Measurements from ENCODE around the gene SRGAP3.

SRGAP3 gene

DNA sequence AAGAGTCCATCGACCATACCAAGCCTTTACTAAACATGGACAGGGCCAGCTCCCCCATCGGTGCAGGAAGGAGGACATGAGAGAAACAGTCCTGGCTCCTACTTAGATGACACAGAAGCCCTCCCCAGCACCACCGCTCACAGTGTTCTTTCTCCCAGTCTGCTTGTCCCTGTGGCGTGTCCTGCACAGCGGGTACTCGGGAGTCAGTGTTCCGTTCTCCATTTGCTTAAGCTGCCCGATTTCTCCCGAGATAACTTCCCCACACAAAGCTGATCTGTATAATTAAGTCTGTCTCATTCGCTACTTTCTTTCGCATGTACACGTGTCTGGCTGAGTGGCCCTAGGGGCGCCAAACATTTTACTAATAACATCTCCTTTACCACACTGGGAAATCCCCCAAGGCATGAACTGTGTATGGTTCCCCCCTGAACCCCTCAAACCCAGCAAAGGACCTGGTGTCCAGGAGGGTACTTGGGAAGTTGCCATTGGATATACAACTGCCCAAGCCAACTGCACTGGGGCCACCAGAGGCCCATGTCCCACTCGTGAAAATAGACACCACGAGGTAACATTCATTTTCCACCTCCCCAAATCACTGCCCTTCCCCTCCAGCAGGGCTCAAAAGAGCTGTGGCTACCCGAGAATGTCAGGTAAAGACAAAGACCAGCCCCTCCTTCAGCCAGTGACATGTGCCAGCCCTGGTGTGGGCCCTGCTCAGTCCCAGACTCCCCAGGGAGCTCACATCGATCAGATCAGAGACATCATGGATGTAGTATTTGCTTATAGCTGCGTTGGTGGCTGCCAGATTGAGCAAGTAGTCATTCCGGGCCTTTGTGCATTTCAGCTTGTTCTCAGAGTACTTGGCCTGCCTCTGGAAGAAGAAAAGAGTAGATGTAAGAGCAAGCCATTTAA lies 189.7 kb downstream of the SRGAP3 start:
- H3K9me3 Mint-ChIP-seq: peaks cover 7% of the 10 kb centered on the region in 2 donors
- no peaks in the 10 kb centered on the region for H3K4me1 Mint-ChIP-seq
- no peaks in the 10 kb centered on the region for H3K27me3 Mint-ChIP-seq
- ATAC-seq (no peak), DNase-seq (no peak)
- no peak overlapping the region for H3K4me3 Mint-ChIP-seq
- H3K27ac Mint-ChIP-seq: peak overlapping the region in 1 of 2 donors; percentile 55

DNA sequence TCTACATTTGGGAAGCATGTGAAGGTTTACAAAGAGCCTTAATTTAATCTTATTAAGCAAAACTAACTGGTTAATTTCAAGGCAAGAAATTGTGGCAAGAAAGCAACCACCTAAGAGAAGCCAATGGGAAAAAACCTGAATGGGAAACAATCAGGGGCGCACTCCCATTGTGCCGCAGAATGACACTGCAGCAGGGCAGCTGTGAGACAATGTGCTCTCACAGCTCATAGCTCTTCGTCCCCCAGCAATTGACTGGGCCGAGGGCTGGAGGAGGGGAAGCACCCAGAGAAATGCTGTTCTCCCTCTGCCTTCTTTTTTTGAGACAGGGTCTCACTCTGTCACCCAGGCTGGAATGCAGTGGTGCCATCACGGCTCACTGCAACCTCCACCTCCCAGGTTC lies 192.9 kb downstream of the SRGAP3 start:
- H3K4me3 Mint-ChIP-seq: no peak overlapping the region
- H3K9me3 Mint-ChIP-seq: no peaks in the 10 kb centered on the region
- no peak for ATAC-seq
- no peak for DNase-seq
- no peaks in the 10 kb centered on the region for H3K27me3 Mint-ChIP-seq
- no peak overlapping the region for H3K27ac Mint-ChIP-seq
- H3K4me1 Mint-ChIP-seq: no peaks in the 10 kb centered on the region

DNA sequence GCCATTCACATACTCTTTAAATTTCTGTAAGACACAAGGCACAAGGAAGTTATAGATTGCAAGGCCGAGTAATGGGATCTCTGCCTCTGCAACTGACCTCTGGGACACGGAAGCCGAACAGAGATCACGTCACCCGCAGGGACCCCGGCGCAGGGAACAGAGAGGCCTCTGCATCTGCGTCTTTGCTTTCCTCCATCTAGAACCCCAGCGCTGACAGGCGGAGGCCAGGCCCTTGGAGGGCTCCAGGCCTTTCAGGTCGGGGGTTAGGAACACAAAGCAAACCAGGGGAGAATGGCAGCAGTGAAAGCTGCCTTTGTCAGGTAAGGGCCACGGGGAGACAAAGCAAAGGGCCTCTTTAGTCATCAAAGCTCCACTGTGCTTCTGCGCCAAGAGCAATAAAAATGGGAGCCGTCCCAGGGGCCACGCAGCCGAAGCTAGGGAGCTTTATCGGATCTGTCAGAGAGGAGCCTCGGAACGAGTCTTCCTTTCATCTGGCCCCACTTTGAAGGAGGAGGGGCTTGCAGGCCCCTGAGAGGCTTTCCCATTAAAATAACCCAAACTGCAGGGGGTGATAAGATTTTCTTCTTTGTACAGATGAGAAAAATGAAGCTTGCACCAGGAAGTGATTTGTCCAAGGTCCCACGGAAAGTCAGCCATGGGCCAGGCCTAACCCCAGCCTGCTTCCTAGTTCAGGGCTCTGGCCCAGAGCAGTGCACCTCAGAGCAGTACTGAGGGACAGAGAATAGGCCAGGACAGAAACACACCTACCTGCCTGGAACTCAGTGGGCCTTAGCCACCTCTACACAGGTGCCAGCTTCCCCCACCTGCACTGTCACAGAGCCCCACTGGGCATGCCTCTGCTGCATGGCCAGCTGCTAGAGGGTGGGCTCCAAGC lies 201.7 kb downstream of the SRGAP3 start:
- H3K9me3 Mint-ChIP-seq: no peaks in the 10 kb centered on the region
- no peak for DNase-seq
- no peak for ATAC-seq
- peak overlapping the region; percentile 7 to 89 for H3K27ac Mint-ChIP-seq
- H3K27me3 Mint-ChIP-seq: no peaks in the 10 kb centered on the region
- H3K4me3 Mint-ChIP-seq: no peak overlapping the region
- H3K4me1 Mint-ChIP-seq: no peaks in the 10 kb centered on the region

DNA sequence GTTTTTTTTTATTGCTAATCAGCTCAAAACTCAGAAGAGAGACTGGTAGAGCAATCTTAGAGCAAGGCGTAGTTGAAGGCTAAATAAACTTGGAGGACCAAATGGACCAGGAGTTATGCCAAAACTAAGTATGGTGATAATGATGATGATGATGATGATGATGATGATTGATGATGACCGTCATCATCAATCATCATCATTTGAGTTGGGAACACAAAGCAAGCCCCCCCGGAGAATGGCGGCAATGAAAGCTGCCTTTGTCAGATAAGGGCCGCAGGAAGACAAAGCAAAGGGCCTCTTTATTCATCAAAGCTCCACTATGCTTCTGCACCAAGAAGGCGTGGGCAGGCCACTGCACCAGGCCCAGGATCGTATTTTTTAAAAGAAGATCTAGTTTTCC lies 204.1 kb downstream of the SRGAP3 start:
- Mint-ChIP-seq H3K4me1 (no peaks in the 10 kb centered on the region), H3K4me3 (no peak overlapping the region), H3K27me3 (no peaks in the 10 kb centered on the region), H3K9me3 (no peaks in the 10 kb centered on the region), H3K27ac (no peak overlapping the region)
- DNase-seq (no peak), ATAC-seq (no peak)

DNA sequence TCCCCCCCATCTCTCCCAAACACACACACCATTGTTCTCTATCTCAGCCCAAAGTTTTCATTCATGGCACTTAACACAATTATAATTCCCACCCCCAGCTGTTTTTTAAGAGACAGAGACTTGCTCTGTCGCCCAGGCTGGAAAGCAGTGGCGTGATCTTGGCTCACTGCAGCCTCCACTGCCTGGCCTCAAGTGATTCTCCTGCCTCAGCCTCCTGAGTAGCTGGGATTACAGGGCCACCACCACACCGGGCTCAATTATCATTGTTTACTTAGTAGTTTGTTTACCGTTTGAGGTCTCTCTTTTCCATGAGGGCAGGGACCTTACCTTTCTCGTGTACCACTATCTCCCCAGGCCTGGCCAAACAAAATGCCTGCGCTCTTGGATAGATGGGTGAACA lies 206.4 kb downstream of the SRGAP3 start:
- Mint-ChIP-seq H3K4me3 (no peak overlapping the region), H3K27ac (peak overlapping the region in 1 of 2 donors; percentile 38), H3K4me1 (no peaks in the 10 kb centered on the region), H3K9me3 (no peaks in the 10 kb centered on the region), H3K27me3 (no peaks in the 10 kb centered on the region)
- DNase-seq (no peak), ATAC-seq (no peak)

DNA sequence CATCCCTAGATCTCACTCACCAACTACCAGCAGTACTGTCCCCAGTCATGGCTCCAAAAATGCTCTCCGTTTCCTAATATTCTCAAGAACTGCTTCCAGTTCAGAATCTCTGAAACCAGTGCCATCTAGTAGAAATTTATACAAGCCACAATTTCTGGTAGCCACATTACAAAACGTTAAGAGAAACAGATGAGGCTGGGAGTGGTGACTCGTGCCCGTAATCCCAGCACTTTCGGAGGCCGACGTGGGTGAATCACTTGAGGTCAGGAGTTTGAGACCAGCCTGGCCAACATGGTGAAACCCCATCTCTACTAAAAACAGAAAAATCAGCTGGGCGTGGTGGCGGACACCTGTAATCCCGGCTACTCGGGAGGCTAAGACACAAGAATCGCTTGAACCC lies 207.8 kb downstream of the SRGAP3 start:
- Mint-ChIP-seq H3K4me3 (no peak overlapping the region), H3K27me3 (no peaks in the 10 kb centered on the region), H3K4me1 (no peaks in the 10 kb centered on the region), H3K9me3 (no peaks in the 10 kb centered on the region), H3K27ac (no peak overlapping the region)
- ATAC-seq (no peak), DNase-seq (no peak)

DNA sequence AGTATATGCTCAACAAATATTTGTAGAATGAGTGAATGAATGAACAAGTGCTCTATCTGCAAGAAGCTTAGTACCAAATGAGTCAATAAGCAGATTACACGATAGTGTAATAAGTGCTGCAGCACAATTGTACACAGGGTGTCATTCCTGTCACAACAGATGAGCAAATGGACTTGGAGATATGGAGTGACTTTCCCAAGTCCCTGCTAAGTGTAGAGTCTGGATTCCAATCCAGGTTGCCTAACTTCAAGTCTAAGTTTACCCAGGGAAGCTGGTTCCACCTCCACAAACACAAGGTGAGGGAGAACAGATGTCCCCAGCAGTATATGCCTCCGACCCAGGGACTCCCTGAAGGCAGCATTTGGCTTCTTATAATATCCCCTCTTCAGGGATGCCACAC lies 208.4 kb downstream of the SRGAP3 start:
- H3K27me3 Mint-ChIP-seq: no peaks in the 10 kb centered on the region

DNA sequence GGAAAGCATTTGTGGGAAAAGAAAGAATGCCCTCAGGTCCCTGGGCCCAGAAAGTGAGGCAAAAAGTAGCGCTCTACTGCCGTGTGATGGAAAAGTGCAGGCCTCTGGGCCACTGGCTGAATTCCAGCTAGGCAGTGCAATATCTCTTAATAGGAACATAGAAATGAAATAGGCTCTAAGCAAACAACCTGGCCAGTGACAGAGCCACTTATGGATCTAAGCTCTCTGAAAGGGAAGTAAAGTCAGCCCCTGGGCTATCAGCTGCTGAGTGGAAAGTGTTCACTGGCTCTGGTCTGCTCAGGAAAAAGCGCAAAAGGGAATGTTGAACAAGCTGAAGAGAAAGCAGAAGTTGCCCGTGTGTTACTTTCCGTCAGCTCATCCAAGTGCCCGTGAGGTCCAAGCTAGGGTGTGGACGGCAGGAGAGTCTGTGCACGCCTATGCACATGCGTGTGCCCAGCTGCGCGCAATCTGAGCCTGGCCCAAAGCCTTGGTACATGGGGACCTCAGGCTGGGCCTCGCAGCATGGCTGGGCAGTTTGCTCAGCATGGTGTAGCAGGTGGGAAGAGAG lies 212.2 kb downstream of the SRGAP3 start:
- DNase-seq: no peak
- Mint-ChIP-seq H3K27ac (peak overlapping the region in 1 of 2 donors; percentile 27), H3K9me3 (no peaks in the 10 kb centered on the region)

More for the DNA sequence above, 208.4 kb downstream of the SRGAP3 start:
- Mint-ChIP-seq H3K4me3 (no peak overlapping the region), H3K9me3 (no peaks in the 10 kb centered on the region), H3K4me1 (no peaks in the 10 kb centered on the region), H3K27ac (no peak overlapping the region)
- DNase-seq (no peak), ATAC-seq (no peak)

DNA sequence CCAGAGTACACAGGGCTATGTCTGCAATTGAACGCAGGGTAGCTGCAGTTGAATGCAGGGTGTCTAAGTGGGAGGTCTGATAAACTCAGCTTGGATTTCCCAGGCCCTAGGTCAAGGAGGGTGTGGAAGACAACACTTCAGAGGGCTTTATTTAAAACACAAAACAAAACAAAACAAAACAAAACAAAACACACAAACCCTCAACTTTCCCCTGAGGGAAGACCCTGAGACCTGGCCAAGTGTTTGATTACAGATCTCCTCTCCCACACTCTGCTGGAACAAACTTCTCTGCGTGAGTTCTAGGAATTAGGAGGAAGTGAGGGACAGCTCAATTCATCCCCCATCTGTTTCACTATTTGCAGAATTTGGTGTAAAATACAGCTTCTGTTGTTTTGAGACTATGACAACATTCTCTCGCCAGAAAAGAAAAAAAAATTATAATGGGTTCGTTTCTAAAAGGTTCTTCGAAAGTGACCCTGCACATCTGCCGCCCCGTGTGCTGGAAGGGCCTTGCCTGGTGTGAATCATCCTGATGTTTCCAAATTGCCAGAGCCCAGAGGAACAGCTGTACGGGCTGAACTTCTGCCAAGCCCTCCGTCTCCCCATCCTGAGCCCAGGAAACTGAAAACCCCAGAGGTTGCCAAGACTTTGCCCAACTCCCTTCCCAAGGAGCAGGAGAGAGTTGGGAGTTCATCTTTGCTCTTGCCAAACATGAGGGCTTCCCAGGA lies 212.9 kb downstream of the SRGAP3 start:
- H3K4me3 Mint-ChIP-seq: no peak overlapping the region
- H3K4me1 Mint-ChIP-seq: no peaks in the 10 kb centered on the region
- DNase-seq (no peak), ATAC-seq (no peak)
- H3K27ac Mint-ChIP-seq: peak overlapping the region in 1 of 2 donors; percentile 27
- H3K9me3 Mint-ChIP-seq: no peaks in the 10 kb centered on the region
- H3K27me3 Mint-ChIP-seq: no peaks in the 10 kb centered on the region

More for the DNA sequence above, 212.2 kb downstream of the SRGAP3 start:
- H3K4me3 Mint-ChIP-seq: no peak overlapping the region
- H3K4me1 Mint-ChIP-seq: no peaks in the 10 kb centered on the region
- H3K27me3 Mint-ChIP-seq: no peaks in the 10 kb centered on the region
- no peak for ATAC-seq

DNA sequence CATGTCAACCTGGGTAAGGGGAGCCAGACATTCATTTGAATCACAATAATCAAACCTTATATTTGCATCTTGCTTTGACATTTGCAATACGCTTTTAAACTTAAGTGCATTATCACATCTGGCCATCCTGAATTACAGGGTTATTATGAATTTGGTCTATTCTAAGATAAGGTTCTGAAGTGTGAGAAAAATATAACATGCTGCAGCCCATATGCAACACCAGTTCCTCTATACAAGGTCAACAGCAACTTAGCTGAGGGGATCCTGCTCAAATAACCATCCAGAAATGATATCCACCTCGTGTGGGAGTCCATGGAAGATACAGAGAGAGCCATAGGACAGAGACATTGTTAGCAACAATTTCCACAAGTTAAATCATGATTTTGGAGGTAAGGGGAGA lies 213.5 kb downstream of the SRGAP3 start:
- no peak for DNase-seq
- no peaks in the 10 kb centered on the region for H3K4me1 Mint-ChIP-seq
- peak overlapping the region in 1 of 2 donors; percentile 74 for H3K27ac Mint-ChIP-seq
- H3K27me3 Mint-ChIP-seq: no peaks in the 10 kb centered on the region
- H3K9me3 Mint-ChIP-seq: no peaks in the 10 kb centered on the region
- no peak for ATAC-seq
- no peak overlapping the region for H3K4me3 Mint-ChIP-seq

DNA sequence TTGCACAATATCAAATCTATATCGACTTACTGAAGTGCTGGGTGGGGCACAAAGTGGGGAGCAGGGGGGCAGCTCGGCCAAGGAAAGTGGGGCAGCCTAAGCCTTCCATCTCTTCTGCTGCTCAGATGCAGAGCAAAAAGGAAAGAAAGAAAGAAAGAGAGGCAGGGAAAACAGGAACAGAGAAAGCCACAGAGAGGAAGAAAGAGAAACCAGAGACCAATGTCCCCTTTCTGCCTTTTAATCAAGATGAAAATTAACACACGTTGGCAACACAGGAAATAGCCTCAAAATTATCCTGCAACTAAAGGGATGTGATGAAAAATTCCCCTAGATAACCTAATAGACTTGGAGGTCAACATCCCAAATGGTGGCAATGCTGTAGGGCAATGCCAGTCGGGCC lies 214.0 kb downstream of the SRGAP3 start:
- ATAC-seq (no peak), DNase-seq (no peak)
- Mint-ChIP-seq H3K9me3 (no peaks in the 10 kb centered on the region), H3K4me3 (no peak overlapping the region), H3K27ac (peak overlapping the region in 1 of 2 donors; percentile 74), H3K4me1 (no peaks in the 10 kb centered on the region), H3K27me3 (no peaks in the 10 kb centered on the region)

DNA sequence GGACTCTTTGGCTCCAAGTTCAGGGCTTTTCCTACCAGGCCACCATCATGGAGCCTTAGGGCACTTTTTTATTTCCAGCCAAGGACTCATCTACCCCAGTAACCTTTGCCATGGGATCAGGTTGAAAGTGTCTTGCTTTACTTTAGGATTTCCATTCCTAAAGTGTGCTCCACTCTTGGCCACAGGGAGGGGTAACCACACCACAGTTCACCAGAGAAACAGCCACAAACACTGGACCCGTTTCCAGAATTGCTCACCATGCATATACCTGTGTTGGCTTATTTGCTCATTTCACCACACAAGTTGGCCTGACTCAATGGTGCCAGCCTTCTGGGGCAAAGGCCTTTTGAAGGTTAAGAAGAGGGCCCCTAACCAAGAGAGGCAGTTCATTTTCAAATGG lies 215.6 kb downstream of the SRGAP3 start:
- DNase-seq: no peak
- ATAC-seq: no peak
- H3K27me3 Mint-ChIP-seq: no peaks in the 10 kb centered on the region

DNA sequence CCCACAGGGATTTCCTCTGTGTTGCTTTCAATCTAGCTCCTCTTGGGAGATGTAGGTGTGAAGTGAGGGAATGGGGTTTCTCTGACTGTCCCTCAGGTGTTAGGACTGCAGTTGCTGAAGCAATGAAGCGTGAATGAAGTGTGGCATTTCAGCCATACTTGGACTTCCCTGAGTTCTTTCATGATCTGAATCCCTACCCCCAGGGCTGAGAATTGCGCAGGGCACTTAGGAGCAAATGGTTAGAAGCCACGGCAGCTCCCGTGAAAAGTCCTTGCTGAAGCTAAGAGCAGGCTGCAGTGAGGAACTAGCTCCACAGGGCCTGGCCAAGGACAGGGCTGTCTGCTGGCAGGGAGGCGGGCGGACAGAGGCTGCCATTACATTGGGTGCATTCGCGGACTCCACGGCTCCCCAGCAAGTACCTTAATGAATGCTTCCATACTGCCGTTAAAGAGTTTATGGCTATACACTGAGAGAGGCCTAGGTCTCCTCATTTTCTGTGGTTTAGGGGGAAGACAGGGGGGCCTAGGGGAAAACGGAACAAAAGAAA lies 217.1 kb downstream of the SRGAP3 start:
- no peak for ATAC-seq
- Mint-ChIP-seq H3K4me1 (no peaks in the 10 kb centered on the region), H3K27me3 (no peaks in the 10 kb centered on the region), H3K4me3 (no peak overlapping the region), H3K27ac (no peak overlapping the region), H3K9me3 (no peaks in the 10 kb centered on the region)
- no peak for DNase-seq

More for the DNA sequence above, 215.6 kb downstream of the SRGAP3 start:
- Mint-ChIP-seq H3K4me3 (no peak overlapping the region), H3K9me3 (no peaks in the 10 kb centered on the region), H3K27ac (no peak overlapping the region), H3K4me1 (no peaks in the 10 kb centered on the region)

DNA sequence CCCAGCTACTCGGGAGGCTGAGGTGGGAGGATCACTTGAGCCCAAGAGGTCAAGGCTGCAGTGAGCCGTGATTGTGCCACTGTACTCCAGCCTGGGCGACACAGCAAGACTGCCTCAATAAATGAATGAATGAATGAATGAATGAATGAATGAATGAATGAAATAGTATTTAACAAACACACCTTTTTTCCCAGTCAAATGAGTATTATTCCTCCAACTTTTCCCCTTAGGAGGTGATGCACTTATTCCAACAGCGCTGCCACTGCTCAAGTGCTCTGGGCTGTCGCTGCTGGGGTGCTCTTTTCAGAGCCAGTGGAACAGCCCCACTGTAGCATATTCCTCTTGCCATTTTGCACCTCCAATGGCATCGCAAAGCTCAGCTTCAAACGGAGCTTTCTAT lies 219.4 kb downstream of the SRGAP3 start:
- Mint-ChIP-seq H3K4me3 (no peak overlapping the region), H3K27ac (no peak overlapping the region), H3K9me3 (no peaks in the 10 kb centered on the region), H3K4me1 (no peaks in the 10 kb centered on the region), H3K27me3 (no peaks in the 10 kb centered on the region)
- DNase-seq (no peak), ATAC-seq (no peak)

DNA sequence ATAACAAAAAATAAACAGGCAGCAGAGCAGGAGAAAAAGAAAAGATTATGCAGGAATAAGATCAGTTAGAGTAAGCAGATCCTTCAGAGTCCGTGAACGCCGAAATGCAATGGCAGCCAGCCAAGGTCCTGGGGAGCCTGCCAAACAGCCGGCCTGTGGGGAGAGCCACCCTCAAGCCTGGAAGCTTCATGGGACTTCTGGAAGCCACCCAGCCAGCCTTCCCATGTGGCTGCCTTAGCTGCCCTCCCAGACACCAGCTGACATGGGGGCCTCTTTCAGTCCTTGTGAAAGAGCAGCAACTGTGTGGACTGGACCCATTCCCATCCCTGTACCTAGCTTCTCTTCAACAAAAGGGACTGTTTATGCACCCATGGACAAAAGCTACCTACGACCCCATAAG lies 221.3 kb downstream of the SRGAP3 start:
- H3K4me3 Mint-ChIP-seq: no peak overlapping the region
- no peak for ATAC-seq
- no peaks in the 10 kb centered on the region for H3K27me3 Mint-ChIP-seq
- no peak overlapping the region for H3K27ac Mint-ChIP-seq
- H3K9me3 Mint-ChIP-seq: no peaks in the 10 kb centered on the region
- no peaks in the 10 kb centered on the region for H3K4me1 Mint-ChIP-seq
- DNase-seq: no peak
